Stomach (tissue), 4 donors: ENCODE data around the gene LRIG2.

Source experiments
- EP300 ChIP-seq: sonication (generic); formaldehyde crosslinking; IDR thresholded peaks from one replicate; pipeline ENCODE4 v1.6.1; 2017; ENCODE audit warnings: antibody characterized with exemption
- POLR2A ChIP-seq, 4 donors: fragments of 450-650 bp; IDR thresholded peaks; one replicate each; pipeline ENCODE4 v1.6.1; 2016; ENCODE audit warnings: antibody characterized with exemption in 4 of 4, control low read depth in 2 of 4, mild to moderate bottlenecking in 1 of 4, moderate library complexity in 1 of 4
- TF ChIP-seq, protein P1 (sequence below), 7 experiments: fragments of 450-650 bp in 4 of 7; fragments of 200-600 bp in 3 of 7; sonication (generic) in 3 of 7; IDR thresholded peaks; one replicate each; pipeline ENCODE4 v1.5.1; 2016 to 2019; ENCODE audit warnings: antibody characterized with exemption in 7 of 7, control low read depth in 2 of 7, mild to moderate bottlenecking in 1 of 7

DNA sequence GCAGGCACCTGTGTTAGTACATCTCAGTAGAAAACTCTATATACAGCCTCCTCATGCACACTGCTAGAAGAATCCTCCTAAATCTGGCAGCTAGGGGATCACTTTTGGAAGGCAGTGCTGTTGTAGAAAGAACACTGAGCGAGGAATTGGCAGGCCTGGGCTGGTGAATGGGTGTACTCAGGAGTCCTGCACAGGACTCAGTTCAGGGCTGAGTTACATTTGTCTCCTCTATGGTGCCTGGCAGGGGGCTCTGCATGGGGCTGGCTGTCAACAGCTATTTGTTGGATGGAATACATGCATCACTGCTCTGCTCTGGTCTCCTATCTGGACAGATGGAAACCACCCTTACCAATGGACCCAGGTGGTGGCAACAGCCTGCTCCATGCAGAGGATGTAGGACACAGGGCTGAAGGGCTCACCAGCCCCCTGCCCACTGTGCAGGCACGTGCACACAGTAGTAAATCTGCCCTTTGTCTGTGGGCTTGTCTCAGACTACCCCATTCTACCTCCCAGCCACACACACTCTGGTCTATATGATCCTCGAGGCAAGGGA lies 74.2 kb downstream of the LRIG2 start:
- TF ChIP-seq, protein P1, sequence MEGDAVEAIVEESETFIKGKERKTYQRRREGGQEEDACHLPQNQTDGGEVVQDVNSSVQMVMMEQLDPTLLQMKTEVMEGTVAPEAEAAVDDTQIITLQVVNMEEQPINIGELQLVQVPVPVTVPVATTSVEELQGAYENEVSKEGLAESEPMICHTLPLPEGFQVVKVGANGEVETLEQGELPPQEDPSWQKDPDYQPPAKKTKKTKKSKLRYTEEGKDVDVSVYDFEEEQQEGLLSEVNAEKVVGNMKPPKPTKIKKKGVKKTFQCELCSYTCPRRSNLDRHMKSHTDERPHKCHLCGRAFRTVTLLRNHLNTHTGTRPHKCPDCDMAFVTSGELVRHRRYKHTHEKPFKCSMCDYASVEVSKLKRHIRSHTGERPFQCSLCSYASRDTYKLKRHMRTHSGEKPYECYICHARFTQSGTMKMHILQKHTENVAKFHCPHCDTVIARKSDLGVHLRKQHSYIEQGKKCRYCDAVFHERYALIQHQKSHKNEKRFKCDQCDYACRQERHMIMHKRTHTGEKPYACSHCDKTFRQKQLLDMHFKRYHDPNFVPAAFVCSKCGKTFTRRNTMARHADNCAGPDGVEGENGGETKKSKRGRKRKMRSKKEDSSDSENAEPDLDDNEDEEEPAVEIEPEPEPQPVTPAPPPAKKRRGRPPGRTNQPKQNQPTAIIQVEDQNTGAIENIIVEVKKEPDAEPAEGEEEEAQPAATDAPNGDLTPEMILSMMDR (IDR thresholded peaks at IDR 0.05) = no peak
- TF ChIP-seq POLR2A (IDR thresholded peaks at IDR 0.05) = no peak
- no peak for TF ChIP-seq EP300
